Activated gamma-delta T cell (primary cell): ENCODE measurements around the gene DPH5.
"Not testable (repeated sequence)": the region's sequence is repeated elsewhere in the genome, so short reads cannot be mapped to it uniquely, and the experiment has no call there.

Source experiments
- DNase-seq: peaks from one replicate; lab custom pipeline; 2025; lab: John Stamatoyannopoulos, UW

DPH5 gene

DNA sequence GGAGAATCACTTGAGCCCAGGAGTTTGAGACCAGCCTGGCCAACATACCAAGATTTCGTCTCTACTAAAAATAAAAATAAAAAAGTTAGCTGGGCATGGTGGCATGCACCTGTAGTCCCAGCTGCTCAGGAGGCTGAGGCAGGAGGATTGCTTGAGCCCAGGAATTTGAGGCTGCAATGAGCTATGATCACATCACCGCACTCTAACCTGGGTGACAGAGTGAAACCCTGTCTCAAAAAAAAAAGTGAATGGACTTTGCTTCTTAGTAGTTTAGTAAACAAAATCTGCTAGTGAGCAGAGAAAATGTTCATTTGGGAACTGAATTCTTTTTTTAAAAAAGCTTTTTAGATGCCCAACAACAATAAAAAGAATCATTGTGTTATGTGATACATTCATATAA is 6.5 kb upstream of the DPH5 start:
- not testable (repeated sequence) for DNase-seq

DNA sequence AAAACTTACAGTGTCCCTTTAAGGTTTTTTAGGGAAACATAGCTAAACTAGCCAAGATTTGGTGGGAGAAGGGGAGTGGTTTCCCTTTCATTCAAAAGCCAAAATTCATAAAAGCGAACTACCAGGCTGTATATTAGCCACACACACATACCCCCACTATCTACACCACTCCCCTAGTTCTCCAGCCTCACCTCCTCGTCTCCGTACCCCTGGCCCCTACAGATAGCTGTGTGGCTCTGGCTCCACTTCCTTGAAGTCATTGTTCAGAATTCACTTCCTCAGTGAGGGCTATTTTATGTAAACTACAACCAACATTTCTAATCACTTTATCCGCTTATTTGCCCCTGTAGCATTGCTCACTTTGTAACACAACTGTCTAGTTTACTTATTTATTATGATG is 5.3 kb upstream of the DPH5 start:
- no peak for DNase-seq

DNA sequence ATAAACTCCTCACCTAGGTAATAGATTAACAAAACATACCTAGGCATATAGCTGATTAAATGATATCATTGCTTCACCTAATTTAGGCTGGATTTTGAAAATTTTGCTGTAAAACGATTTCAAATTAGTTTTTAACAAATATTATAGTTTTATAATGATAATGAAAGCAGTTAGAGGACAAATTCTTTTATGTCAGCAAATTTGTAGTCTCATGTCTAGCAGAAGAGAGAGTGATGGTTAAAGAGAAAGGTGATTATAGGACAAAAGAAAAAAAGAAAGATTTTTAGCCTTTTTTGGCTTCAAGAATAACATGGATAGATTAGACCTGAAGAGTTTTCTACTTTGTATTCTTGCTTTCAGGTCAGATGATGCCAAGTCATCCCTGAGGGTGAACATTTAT is 3.6 kb upstream of the DPH5 start:
- no peak for DNase-seq

DNA sequence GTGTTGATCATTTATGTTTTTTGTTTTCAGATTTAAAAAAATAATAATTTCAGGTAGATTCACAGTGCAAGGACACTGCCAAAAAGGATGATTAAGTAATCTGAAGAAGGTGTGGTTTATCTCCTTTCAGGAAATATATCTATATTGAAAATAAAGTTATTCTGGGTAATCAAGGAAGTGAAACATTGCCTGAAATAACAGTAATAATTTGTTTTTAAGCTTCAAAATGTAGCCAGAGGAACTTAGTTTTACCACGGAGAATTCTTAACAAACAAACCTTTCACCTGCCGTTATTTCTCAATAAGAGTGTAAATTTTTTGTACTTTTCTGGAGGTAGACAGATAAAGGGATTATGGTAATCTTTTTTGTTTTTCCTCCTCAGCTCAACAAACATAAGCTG is 2.9 kb upstream of the DPH5 start:
- DNase-seq = no peak

DNA sequence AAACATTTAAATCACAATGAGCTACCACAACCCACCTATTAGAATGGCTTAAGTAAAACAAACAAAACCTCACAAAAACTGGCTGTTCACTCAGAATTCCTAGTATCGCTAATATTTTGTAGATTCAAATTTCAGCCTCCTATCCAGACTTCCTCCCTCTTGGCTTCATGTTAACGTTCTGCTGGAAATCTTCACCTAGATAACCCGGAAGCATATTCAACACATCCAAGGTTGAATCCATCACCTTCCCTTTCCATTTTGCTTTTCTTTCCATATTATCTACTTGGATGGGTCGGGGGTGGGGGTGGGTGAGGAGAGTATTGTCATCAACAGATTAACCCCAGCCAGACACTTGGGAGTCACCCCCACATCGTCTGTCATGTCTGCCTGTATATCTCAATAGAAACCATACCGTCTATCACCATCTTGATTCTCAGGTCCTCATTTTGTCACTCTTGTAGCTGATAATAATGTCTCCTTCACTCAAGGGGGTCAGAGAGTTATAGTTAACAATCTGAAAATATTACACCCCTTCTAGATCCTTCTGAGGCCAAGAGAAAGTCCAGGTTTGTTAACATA is 1.7 kb upstream of the DPH5 start:
- DNase-seq = no peak

DNA sequence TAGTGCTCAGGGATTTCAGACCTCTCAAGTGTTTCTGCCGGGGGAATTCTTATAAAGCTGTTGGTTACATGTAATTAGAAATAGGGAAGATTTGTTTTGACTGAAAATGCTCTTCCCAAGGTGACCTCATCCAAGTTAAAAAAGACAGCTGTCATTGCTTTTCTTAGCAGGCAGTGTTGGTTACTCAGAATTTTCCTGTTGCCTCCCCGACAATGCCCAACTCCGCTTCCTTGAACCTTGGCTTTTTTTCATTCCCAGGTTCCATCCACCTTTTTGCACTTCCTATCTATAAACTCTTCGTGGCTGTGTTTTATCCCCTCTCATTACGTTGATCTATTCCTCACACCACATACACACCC is 825 bp upstream of the DPH5 start:
- DNase-seq = no peak

DNA sequence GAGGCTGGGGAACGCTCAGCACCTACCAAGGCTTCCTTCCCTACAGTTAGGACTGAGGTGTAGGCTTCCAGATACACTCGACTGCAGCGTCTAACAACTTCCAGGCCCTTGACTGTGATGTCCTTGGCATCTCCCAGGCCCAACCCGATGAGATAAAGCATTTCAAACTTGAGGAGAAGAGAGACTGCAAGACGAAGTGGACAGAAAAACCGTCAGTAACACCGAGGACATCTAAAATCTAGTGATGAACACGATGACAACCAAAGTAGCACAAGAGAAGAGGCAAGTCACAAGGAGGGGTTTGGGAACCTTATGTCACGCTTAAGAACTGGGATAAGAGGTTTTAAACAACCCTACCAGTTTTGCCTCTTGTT is 314 bp downstream of the DPH5 start:
- DNase-seq = no peak

DNA sequence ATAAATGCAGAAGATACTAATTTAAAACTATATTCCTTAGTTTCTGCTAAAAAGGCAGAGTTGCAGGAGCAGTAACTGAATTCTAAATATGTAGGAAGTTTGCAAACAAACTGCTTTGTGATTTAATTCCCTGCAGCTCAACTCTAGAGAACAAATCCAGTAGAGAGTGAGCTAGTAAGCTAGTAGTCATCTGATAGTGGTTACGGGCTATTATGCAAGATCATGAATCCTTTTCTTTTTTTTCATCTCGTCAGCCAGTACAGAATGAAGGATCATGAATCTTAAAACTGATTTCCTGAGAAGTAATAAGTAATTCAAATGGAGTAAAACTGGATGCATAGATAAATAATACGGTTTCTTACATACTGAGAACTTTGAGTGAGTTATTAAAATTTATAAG is 3.3 kb downstream of the DPH5 start:
- no peak for DNase-seq

DNA sequence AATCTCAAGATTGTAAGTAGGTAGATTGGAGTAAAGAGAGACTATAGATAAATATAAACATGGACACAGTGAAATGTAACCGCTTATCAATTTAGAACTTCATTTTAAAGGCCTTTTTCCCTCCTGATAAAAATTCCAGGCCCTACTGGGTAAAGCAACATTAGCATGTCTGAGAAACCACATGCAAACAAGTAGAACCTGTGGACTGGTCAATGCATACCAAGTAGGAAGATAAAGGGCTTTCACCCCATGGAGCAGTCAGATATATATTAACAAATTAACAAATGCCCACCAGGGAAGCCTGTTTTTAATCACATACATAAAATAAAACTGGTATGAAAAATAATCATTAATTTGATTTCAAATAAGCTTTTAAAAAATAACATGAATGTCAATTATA is 8.1 kb downstream of the DPH5 start:
- DNase-seq = no peak

DNA sequence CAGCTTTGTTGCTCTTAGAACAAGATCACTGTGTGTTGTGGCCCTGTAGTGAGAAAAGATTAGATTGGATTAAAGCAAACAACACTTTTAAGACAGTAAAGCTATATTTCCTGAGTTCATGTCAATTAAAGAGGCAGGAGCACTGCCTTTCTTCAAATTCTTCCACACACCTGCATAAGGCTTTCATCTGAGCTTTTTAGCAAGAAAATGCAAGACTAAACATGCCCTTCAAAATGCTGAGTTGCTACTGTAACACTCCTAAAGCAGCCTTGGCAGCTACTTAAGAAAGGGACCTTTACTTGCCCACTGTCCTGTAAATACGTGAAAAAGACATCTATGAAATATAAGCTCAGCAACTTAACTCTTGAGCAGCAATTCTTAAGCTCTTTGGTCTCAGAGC is 11.8 kb downstream of the DPH5 start:
- no peak for DNase-seq

DNA sequence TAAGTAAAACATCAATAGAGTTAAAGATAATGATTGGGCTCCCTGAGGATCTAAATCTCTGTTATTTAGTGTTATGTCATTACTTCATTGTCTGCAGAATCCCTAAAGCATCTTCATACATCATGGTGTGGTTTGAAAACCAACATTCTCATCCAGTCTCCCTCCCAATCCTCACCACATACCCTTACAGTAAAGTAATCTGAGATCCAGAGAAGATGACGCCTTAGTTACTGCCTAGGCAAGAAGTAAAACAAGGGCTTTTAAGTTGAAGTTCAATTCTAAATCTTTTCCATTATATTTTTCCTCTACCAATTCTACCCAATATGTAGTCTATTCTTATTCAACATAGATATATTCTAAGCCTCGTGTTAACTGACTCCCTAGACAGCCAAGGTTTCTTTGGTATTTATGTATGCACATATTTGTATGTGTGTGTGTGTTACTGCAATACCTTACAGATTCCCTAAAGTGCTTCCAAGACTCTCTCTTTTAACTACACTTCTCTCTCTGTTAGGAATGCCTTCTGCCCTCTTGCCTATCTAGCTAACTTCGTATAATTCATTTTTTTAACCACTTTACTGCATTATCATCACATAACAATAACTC is 17.3 kb downstream of the DPH5 start:
- DNase-seq = no peak

DNA sequence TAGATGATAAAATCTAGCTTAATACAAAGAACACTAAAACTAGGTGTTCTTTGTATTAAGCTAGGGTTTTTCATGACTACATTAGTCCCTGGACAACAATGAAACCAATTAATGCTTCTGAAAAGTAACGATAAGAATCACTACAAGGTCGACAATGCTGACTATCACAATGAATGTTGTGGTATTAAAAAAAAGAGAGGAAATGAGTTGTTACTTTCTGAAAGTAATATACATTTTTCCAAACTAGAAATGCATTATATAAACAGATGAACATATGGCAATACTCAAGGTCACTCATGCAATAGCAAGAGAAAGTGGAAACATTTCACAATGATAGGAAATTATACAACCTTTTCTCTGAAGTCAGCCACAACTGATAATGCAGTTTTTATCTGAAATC is 19.0 kb downstream of the DPH5 start:
- no peak for DNase-seq

DNA sequence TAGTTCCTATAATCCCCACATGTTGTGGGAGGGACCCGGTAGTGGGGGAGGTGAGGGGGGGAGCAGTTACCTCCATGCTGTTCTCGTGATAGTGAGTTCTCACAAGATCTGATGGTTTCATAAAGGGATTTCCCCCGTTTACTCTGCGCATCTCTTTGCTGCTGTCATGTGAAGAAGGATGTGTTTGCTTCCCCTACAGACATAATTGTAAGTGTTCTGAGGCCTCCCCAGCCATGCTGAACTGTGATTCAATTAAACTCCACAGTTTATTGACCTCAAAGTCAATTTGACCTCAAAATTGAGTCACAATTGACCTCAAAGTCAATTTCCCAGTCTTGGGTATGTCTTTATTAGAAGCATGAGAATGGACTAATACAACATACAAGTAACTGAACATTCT is 19.7 kb downstream of the DPH5 start:
- DNase-seq = no peak

DNA sequence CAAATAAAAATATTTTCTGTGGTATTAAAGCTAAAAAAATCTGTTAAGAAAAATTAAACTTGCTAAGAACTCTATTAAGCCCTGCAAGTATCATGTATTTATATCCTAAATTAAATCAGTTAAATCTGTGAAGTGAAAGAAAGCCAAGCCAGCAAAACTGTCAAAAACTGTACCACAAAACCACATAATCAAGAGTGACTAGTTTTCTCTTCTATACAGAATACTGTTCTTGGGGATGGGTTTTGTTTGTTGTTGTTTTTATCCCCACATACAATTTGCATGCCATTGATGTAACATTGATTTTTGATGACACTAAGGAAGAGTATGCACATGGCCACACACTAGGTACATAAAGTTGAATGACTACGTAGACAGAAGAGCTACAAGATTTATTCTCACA is 20.4 kb downstream of the DPH5 start:
- no peak for DNase-seq

DNA sequence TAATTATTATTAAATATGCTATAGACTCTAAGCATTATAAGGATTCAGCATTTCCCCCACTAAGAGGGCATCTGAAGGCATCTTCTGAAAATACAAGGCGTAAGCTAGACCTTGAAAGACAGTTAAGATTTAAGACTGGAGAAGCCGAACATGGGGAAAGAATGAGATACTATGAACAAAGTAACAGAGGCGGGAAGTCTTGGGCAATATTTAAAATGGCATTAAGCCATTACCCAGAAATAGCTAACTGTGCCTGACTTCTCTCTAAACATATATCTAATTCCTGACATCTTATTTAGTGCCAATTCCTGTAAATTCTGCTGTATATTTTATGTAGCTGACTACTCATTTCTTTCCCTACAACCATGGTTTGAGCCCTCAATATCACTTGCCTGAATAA is 20.9 kb downstream of the DPH5 start:
- no peak for DNase-seq

DNA sequence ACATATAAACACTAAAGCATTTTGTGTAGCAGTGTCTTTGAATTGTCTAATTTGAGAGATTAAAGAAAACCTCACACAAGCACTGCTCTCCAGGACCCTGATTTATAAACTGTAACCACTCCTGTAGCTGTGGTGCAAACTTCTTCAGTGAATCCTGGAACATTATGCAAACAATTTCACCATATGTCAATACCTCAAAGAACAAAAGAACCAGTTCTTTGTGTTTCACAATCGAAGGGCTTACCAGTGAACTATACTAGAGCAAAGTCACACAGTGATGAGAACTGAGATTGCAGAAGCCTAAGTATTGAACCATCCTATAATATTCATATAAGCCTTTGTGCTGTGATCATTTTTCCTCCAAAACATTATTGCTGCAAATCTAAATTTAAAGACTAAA is 21.5 kb downstream of the DPH5 start:
- DNase-seq = no peak

DNA sequence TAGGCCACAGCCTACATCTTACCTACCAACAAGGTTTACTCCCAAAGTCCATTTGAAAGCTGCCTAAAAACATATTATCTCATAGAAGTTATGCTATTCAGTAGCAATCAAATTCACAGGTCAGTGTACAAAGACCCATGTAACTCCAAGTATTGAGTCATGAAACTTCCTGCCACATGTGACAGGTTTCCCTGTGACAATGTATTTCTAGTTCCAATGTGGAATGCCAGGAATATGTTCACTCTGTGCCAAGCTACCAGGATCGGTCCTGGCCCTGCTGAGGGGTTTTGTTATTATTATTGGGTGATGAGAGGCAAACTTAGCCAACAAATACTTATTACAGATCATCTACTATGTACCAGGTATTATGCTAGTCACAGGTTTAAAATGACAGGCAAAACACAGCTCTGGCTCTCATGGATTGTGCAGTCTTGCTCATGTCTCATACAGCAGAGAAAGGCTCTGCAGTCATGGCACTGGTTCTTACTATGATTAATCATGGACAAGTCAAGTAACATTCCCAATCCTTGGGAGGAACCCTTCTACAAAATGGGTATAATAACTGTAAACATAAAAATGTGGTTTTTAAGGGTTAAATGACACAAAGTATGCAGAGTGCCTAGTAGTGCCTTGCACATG is 22.5 kb downstream of the DPH5 start:
- no peak for DNase-seq

DNA sequence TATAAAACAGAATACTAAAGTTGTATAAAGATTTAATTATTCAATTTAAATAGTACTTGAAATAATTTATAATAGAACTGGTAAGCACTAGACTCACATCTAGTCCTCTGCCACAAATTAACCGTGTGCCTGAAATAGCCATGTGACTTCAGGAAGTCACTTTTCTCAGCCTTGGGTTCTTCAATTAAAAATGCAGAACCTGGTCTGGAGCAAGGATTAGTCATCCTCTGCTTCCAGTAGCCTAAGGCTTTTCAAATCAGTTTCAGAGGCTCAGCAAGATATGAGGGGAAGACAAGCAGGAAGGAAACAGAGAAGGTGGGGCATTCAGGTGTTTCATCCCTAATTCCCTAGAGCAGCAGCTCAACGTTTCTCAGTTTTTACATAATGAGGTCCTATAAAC is 23.0 kb downstream of the DPH5 start:
- DNase-seq = no peak

DNA sequence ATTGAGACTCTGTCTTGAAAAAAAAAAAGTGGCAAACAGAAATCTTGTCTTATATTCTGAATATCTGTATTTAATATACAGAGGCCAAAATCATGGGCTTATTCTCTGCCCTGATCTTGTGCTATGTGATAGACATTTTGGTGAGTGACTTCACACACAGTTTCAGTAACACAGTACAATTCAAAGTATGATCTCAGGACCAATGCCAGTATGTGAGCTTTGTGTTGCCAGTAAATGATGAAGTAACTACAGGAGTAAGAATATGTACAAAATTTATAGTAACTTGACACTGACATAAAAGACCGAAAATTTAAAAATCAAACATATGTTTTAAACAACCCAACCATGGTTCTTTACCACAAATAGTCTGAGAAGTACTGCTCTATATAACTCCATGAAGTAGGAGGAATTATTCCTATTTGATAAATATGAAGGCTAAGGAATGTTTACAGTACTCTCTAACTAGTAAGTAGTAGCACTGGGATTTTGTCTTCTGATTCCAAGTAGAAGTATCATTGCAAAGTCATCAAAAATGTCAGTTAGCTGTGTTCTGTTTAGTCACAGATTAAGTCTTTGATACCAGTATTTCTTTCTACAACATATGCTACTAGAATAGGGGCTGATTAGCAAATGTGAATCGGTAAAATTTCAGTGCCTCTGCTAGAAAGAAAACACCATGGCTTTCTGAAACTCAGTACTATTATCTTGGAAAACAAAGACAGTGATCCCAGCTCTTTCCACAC is 25.3 kb downstream of the DPH5 start:
- no peak for DNase-seq

DNA sequence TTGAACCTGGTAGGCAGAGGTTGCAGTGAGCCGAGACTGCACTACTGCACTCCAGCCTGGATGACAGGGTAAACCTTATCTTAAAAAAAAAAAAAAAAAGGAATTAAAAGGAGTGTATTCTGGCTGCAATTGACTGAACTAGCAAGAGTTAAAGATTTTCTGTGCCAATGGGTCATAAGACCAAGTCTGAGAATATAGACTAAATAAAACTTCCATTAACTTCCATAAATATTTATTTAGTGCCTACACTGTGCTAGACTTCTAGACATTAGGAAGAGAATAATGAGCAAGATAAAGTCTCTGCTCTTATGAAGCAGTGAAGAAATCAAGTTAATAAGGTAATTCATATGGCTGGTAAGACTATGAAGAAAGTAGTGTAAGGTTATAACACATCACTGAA is 27.2 kb downstream of the DPH5 start:
- DNase-seq = no peak

DNA sequence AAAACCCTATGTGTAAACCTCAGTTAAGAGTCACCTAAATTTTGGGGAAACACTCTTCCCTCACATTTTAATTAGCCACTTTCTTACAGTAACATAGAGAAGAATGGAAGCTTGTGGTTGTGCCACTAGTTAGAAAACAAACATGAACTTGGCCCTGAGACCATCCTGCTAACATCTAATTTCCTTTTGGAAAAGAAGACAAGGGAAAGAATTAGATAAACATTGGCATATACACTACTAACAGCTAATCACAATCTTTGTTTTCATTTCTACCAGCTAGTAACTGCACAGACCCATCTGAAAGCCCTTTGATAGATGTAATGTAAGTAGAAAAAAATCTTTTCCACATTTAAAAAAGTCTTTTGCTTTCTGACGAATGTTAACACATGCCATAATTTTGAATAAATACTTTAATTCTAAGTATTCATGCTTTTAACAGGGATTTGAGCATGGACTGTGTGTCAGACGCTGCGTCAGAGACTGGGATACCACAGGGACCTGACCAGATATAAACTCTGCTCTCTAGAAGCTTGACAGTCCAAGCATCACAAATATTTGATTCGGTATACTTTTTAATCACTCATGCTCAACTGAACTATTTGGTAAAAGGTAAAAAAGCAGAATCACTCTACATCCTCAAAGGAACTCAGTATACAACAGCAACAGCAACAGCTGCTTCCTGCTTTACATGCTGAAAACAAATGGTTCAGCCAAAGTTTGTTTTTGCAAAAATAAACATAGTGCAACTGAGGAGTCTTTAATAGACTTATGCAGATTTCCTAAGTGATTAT is 30.2 kb downstream of the DPH5 start:
- DNase-seq = no peak

DNA sequence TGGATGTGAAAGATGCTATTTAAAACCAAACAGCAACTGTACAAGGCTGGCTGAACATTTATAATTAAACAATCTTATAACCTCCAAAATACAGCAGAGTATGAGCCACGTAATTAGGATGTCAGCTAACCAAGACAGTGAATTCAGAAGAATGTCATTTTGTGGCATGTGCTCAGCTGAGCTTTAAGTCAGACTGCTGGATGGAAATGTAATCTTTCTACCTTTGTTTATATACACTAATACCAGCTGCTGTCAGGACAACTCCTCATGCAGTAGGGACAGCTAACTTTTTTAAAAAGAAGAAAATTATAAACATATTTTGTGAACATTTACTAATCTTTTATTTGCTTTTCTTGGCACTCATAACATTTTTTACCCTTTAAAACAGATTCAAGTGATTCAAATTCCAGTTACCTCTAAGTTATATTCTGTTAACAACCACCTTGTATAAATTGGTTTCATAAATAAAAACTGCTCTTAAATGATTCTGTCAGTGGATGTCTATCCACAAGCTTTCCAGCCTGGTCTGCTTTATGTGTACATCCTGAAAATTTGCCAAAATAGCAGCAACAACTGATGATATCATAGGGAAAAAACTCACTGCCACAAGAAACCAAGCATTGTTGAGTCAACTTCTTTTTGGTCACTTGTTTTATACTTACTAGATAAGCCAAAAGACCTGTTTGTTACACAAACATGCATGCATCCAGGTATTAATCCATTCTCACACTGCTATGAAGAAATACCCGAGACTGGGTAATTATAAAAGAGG is 36.1 kb downstream of the DPH5 start:
- DNase-seq = no peak
